Stimulated activated CD8-positive, alpha-beta memory T cell treated with anti-CD3 and anti-CD28 coated beads, Interleukin-15, amount 100 ng/mL, for 1 hour (primary cell): ENCODE results near the gene ANKAR.
"Not testable (repeated sequence)": the region's sequence is repeated elsewhere in the genome, so short reads cannot be mapped to it uniquely, and the experiment has no call there.

ENCODE experiments used
- DNase-seq: peaks from one replicate; pipeline ENCODE4 v3.0.0-alpha.2; 2020; ENCODE audit warnings: low read depth

The ANKAR gene, protein sequence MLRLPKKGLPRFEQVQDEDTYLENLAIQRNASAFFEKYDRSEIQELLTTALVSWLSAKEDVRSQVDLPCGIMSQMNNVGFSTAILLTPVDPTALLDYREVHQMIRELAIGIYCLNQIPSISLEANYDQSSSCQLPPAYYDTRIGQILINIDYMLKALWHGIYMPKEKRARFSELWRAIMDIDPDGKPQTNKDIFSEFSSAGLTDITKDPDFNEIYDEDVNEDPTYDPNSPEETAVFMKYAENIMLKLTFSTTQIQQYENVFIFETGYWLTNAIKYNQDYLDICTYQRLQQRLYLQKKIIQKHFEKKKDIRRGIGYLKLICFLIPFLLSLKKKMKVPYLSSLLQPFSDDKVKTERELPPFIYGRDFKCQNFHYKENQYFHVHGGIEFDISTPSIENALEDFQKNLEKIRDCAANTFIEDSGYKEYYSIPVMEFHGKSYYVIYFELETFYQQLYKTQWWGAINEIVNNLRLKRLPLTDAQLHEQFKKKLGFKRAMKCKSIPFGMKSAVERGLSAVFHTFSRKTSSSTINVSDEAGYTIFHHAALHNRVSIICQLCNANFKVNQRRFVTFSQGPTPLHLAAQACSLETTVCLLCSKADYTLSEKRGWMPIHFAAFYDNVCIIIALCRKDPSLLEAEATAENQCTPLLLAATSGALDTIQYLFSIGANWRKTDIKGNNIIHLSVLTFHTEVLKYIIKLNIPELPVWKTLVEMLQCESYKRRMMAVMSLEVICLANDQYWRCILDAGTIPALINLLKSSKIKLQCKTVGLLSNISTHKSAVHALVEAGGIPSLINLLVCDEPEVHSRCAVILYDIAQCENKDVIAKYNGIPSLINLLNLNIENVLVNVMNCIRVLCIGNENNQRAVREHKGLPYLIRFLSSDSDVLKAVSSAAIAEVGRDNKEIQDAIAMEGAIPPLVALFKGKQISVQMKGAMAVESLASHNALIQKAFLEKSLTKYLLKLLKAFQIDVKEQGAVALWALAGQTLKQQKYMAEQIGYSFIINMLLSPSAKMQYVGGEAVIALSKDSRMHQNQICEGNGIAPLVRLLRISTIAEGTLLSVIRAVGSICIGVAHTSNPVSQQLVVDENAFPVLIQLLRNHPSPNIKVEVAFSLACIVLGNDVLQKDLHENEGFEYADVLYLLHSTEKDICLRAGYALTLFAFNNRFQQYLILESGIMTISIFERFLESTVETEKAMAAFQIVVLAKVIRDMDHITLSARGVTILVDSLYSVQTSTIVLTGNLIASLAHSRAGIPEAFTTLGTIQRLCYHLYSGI (N-terminal part only)

DNA sequence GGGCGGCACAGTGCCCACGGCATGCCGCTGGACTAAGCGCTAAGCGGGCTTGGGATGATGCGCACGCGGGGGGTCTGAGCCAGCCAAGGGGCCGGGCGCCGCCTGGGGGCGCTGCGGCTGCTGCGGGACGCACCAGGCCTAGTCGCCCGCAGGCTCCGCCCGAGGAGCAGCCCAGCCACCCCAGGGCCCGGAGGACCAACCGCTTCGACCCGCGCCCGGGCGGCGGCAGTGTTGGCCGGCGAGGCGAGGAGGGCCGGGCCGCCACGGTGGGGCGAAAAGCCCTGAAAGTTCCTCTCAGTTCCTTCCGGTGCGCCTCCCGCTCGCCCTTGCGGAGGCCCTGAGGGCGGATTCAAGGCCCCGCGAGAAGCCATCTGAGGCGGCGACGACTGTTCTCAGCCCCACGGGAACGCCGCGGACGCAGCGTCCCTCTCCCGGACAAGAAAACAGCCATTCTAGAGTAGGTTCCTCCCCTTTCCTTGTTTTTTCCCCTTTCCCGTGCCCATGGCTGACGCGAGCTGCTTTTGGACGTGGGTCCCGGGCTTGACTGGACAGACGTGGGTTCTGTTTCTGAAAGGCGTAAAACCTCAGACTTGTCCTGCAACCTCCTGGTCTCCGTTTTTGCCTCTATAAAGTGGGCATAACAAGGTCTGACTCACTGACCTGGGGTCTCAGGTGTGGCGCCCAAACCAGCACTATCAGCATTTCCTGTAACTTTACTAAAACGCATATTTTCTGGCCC, at the start of gene ANKAR:
ANKAR (plus strand) TSS at position 297 of the 739 bp plus-strand sequence. CDS start 1,821 bp downstream, outside the sequence.
- DNase-seq = peak; percentile 53

DNA sequence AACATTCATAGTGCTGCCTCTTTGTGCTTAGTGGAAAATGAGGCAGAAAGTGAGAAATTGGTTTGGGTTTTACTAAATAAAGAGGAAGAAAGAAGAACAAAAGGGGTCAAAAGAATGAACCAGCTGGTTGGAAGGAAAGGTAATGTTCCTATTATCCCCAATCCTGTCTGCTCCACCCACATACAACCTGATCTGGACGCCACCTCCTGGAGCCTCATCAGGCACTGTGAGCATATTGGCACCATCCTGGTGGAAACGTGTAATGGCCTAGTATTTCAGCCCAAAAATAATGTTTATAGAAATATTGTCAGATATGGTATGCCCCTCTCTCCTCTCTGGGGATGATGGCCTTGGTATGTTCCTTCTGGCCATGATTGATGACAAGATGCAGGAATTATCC, 48.8 kb upstream of the ANKAR start:
- no peak for DNase-seq

DNA sequence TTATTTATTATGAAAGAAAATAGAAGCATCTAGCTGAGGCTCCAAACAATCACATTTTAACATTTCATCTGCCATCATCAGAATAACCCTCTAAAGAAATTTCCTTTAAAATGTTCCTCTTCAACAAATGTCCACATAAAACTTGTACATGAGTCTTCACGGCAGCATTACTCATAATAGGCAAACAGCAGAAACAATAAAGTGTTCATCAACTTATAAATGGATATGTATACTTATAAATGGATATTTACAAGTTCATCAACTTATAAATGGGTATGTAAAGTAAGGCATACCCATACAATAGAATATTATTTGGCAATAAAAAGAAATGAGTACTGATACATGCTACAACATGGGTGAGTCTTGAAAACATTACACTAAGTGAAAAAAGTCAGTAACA, 46.7 kb upstream of the ANKAR start:
- no peak for DNase-seq

DNA sequence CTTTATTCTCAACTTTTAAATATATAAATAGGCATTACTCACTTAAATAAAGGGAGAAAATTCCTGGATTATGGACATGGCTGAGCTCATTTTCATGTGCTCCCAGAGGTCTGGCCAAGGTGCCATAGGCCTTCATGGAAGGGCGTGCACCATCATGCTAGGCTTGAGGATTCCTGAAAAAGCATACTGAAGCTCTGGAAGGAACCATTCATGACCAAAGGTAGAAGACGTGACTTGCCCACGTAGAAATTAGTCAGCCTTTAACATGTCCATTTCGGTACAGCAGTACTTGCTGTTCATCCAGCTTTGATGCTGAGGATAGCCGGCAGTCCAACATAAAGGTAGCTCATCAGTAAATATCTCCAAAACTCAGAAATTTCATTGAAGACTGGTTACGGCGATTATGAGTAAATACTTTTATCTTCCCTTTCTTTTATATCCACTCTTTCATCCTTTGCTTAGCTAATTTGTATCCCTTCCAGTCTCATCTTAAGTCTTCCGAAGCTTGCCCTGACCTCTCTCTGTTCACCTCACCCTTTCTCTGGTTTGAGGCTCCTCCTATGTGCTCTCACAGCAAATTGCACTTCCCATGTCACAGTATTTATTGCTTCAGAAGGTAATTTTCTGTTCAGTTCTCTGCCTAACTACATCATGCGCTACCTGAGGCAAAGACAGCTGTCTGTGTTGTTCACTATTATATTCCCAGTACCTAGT, 45.5 kb upstream of the ANKAR start:
- no peak for DNase-seq

DNA sequence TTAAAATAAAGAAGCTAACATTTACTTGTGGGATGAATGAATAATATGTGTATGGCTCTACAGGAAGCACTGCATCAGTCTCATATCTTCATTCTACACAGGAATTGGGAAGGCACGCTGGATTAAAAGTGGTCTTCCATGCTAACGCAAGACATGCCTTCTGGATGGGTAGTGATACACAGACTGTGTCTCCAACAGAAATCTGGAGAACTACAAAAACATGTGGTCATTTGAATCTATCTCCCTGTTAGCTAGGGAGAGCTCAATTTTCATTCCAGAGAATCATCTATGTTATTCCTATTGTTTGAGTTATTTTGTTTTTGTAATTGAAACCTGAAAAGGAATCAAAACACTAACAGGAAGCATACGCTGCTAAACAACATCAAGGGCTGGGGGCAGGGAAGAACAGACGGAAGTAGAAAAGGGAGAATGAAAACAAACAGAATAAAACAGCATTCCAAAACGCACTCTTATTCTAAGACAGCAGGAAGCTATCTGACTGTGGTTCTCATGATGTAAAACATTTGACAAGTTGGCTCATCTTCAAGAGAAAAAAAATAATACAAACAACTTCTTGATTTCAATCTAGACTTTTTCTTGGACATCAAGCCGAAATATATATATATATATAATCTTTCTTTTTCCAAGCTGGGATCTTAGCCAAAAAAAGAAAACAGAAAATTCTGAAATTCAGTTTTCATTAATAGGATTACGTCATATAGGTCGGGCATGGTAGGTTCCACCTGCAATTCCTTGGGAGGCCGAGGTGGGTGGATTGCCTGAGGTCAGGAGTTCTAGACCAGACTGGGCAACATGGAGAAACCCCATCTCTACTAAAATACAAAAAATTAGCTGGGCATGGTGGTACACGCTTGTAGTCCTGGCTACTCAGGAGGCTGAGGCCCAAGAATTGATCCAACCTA, 44.7 kb upstream of the ANKAR start:
- DNase-seq = no peak

DNA sequence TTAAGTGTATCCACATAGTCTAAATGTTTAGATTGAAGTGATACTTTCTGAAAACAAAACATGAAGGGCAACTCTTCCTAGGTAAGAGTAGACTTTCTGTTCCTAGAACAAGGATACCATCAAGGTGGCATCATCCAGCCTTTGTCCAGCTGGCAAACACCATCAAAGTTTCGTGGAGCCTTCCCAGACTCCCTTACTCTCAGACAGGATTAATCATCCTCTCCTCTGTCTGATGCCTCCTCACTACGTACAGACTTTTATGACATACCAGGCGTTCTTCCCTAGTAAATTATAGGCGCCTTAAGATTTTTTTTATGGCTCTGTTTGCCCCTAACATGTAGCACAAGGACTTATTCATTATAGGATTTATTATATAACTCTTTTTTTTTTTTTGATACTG, 42.6 kb upstream of the ANKAR start:
- no peak for DNase-seq

DNA sequence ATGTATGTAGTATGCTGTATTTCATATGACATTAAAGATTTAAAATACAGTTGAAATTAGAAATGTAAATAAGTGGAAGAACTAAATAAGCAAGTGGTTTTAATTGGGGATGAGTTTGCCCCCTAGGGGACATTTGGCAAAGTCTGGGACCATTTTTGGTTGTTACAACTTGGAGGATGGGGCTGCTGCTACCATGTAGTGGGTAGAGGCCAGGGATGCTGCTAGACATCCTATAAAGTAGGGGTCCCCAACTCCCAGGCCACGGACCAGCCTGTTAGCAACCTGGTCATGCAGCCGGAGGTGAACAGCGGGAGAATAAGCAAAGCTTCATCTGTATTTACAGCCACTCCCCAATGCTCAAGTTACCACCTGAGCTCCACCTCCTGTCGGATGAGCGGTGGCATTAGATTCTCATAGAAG, 41.1 kb upstream of the ANKAR start:
- no peak for DNase-seq

DNA sequence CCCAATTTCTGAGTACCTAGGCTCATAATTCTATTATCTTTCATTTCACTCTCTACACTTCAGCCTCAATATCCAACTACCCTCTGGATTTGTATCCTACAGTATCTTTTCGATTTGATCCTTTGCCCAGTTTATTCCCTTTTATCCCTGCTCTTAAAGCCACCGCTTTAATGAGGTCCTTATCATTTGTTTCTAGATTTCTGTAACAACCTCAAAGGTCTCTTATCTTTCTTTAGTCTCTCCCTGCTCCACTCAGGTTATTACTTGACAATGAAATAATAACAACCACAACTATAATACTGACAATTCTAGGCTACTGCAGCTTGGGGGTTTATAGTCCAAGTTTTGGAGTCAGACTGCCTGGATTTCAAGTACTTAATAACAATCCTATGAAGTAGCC, 39.1 kb upstream of the ANKAR start:
- DNase-seq = no peak

DNA sequence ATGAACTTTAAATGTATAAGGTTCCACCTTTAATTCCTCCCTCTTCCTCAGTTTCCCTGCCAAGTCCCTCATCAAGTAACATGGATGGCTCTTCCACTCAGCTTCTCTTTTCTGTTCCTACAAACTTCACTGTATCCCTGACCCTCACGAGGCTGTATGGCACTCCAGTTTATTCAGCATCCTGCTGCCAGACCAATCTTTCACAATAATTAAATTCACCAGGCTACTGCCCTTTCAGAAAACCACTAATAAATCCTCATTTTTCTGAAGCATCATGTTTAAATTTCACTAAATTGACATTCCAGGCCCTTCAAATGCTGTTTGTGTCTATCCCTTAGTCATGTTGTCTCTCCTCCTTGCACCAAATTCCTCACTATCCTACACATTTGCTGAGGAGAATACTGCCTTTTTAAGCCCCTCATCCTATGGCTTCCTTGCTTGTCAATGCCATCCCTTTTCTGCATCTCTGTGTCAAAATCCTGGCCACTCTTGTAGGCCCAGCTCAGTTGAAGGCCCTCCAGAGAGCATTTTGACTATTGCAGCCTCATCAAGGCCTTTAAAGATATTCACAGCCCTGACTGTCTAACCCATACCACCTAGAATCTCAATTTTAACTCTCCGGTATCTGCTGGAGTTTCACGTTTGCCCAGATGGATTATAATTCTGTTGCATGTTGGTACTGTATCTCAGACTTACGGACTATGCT, 36.0 kb upstream of the ANKAR start:
- DNase-seq = no peak

DNA sequence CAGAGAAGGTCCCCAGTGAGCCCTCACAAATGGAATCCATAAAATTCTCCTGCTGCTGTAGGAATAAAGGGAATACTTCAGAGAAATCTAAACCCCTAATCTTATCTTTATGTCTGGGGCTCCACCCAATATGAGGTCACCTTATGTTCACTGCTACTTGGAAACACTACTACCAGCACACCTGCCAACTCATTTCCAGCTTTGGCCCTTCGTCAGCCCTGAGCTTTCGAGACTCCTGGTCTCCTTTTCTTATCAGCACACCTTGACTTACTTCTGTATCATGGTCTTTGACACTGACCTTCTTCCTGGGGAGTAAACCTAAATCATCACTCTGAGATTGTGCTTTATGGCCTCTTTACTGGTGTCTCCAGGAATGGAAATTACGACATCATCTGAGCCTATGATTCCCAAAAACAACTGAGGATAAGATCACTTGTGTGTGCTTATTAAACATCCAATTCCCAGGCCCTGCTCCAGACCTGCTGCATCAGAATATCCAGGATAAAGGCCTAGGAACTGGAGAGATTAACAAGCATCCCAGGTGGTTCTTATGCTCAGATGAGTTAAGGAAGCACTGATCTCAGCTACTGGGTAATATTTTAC, 35.4 kb upstream of the ANKAR start:
- no peak for DNase-seq

DNA sequence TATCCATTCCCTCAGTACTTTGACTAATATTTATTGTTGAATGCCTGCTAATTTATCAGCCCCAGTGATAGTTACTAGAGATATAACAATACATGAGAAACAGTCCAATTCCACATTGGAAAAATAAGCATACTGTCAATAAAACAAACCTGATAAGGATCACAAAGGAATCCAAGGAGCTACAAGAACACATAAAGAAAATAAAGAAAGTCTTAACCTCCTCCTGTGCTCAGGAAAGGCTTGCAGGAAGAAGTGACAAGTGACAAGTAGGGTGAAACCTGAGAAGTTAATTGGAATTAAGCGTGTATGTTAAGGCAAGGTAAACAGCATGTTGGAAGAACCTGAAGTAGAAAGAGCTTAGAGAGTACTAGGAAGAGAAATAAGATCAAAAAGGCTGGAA, 33.5 kb upstream of the ANKAR start:
- DNase-seq = no peak

DNA sequence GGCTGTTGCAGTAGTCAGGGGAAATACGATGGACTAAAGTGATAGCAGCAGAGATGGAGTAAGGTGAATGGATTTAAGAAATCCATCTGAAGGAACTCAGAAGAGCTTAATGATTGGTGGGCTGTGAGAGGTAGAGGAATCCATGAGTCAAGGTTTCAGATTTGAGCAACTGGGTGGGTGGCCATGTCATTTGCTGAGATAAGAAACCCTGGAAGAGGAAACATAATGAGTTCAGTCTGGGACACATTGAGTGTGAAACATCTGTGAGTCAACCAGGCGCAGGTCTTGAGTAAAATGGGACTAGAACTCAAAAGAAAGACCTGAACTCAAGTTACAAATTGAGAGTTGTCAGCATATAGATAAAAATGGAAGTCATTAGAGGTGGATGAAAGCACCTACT, 32.9 kb upstream of the ANKAR start:
- no peak for DNase-seq

DNA sequence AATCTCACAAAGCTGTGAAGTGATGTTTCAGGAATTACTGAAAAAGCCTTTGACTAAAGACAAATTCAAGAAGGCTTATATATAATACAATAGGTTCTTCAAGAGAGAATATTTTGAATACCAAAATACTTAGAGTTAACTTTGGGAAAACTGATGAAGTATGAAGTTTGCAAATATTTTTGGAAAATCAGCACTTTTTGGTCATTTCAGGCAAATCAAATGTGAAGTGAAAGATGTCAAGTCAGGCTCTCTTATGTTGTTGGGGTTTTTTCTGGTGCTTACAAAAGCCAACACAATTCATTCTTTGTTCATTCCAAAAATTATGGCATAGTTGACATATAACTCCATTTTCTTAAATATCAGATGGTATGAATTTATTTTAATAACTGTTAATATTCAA, 27.9 kb upstream of the ANKAR start:
- no peak for DNase-seq

DNA sequence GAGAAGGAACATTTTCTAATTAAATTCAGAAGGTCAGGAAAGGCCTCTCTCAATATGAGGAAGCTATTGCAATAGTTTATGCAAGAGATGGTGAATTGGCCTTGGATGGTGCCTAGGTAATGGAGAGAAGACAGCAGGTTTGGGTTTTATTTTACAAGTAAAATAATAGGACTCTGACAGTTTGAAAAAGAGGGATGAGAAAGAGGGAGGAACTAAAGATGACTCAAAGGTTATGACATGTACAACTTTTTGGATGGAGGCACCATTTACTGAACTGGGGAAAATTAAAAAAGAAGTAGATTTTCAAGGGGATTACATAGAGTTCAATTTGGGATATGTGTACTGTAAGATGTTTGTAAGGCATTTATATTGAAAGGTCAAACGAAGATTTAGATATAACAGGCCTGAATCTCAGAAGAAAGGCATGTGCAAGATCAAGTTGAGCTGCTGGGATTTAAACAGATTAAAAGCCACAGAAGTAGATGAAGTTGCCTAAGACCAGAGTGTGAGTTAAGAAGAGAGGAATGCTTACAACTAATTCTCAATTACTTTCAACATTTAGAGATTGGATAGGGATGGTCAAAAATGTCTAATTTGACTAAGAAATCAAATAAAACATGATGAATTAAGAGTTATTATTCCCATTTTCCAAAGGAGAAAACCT, 25.5 kb upstream of the ANKAR start:
- no peak for DNase-seq

DNA sequence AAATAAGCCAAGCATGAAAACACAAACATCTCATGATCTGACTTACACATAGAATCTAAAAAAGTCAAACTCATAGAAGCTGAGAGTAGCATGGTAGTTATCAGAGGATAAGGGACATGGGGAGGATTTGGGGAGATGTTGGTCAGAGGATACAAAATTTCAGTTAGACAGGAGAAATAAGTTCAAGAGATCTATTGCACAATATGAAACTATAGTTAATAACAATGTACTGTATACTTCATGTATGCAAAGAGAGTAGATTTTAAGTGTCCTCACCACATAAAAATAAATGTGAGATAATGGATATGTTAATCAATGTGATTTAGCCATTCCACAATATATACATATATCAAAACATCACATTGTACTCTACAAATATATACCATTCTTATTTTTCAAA, 23.2 kb upstream of the ANKAR start:
- DNase-seq = no peak

DNA sequence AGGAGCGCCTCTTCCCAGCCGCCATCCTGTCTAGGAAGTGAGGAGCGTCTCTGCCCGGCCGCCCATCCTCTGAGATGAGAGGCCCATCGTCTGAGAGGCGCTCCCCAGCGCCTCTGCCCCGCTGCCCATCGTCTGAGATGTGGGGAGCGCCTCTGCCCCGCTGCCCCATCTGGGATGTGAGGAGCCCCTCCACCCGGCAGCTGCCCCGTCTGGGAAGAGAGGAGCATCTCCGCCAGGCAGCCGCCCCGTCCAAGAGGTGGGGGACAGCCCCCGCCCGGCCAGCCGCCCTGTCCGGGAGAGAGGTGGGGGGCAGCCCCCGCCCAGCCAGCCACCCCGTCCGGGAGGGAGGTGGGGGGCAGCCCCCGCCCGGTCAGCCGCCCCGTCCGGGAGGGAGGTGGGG, 21.0 kb upstream of the ANKAR start:
- DNase-seq = not testable (repeated sequence)

DNA sequence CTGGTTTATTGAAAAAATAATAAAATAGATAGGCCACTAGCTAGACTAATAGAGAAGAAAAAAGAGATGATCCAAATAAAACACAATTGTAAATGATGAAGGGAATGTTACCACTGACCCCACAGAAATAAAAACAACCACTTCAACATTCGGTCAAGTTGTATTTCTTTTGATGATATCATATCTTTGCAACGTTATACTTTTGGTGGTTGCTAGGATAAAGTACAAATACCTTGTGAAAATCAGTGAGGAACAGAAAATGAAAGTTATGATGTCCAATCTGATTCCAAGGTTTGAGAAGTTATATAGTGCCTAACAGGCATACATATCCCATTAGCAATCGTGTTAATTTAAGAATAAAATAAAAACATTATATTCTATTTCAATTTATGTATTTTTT, 19.8 kb upstream of the ANKAR start:
- no peak for DNase-seq

DNA sequence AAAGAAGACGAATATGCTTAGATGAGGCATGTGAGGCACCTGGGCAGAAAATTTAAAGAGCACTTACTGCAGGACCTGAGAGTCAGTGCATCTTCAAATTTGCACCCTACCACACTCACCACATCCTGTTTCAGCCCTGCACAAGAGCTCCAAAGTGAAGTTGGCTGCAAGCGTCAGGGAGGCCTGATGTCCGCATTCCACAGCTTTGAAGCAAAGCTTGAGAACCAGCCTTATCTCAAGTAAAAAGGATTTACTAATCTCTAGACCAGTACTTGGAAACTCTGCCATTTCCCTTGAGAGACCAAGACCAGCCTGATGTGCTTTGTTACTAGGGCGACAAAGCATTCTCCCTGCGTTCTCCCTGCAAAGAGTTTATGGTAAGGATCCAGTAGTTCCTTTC, 16.6 kb upstream of the ANKAR start:
- no peak for DNase-seq
